Kidney (tissue), 14 donors: ENCODE results near the gene CCSER2. TPM values are rescaled to one million over a fixed set of nuclear protein-coding genes. Genes with fewer than 3 reads are reported as not detected.
A peak's percentile ranks its signal among the peaks of the same experiment; 100 is the strongest.

Source experiments
- DNase-seq, 5 donors: peaks; one replicate each; pipeline ENCODE4 v3.0.0-alpha.2; 2013 to 2020
- FAIRE-seq: peaks from 2 replicates; lab custom pipeline; 2012; peaks lifted over from hg19 to GRCh38; lab: Jason Lieb, UNC
- H3K27ac ChIP-seq, 2 donors: one replicate each; pipeline ENCODE4 v1.7.0; 2013; ENCODE audit warnings: low read depth in 2 of 2, low read length in 2 of 2, inconsistent platforms in 1 of 2
- H3K27me3 ChIP-seq: one replicate; pipeline ENCODE4 v1.7.1; 2013; ENCODE audit warnings: low read length, inconsistent platforms; ENCODE audit not compliant: control insufficient read depth, insufficient read depth
- H3K36me3 ChIP-seq, 3 donors: one replicate each; pipeline versions ENCODE4 v1.7.0 to v1.7.1; 2013; ENCODE audit warnings: low read length in 3 of 3, control low read depth in 1 of 3, inconsistent platforms in 1 of 3; ENCODE audit not compliant: insufficient read depth in 3 of 3, control insufficient read depth in 2 of 3
- H3K4me1 ChIP-seq, 3 donors: one replicate each; pipeline versions ENCODE4 v1.7.0 to v1.7.1; 2013; ENCODE audit warnings: low read length in 3 of 3, inconsistent platforms in 1 of 3, low read depth in 1 of 3; ENCODE audit not compliant: control insufficient read depth in 2 of 3, insufficient read depth in 2 of 3
- H3K4me3 ChIP-seq, 3 donors: one replicate each; pipeline versions ENCODE4 v1.7.0 to v1.8.1; 2013; ENCODE audit warnings: low read length in 3 of 3, control low read depth in 1 of 3, inconsistent platforms in 1 of 3
- H3K9ac ChIP-seq, 3 donors: one replicate each; pipeline versions ENCODE4 v1.7.0 to v1.7.1; 2013; ENCODE audit warnings: low read length in 3 of 3, control low read depth in 1 of 3, inconsistent platforms in 1 of 3
- H3K9me3 ChIP-seq, 3 donors: one replicate each; pipeline versions ENCODE4 v1.7.0 to v1.7.1; 2013; ENCODE audit warnings: low read length in 3 of 3, control low read depth in 1 of 3, inconsistent platforms in 1 of 3; ENCODE audit not compliant: control insufficient read depth in 2 of 3, insufficient read depth in 1 of 3
- intact Hi-C: fragments of 100-400 bp; cut with DNase I; formaldehyde crosslinking; loops from one replicate; pipeline ENCODE4 v1.11.1; 2022
- polyA plus RNA-seq: library from polyadenylated mRNA; stranded (reverse); fragments of 350-450 nt; fragmentation: Illumina TruSeq; extraction: RNeasy Lipid Tissue Mini Kit (QIAGEN cat#74804); gene quantifications from one replicate; pipeline ENCODE4 v1.2.3, GENCODE V29; 2014; ENCODE audit warnings: low read depth, low replicate concordance; ENCODE audit not compliant: insufficient read depth
- total RNA-seq: library from RNA; stranded (reverse); fragmentation: NEBNext Ultra II Directional; extraction: Animal tissue kit (Norgen Biotek cat#: 25700); gene quantifications from one replicate; pipeline ENCODE4 v1.2.1, GENCODE V29; 2021
- TF ChIP-seq, protein P1 (sequence below): IDR thresholded peaks from 3 replicates; pipeline ENCODE4 v1.5.1; 2012; ENCODE audit warnings: mild to moderate bottlenecking, moderate library complexity, borderline replicate concordance; ENCODE audit not compliant: insufficient read depth; ENCODE audit errors: extremely low read depth
- donor health status: control.
- donor health status: control.
- donor health status: control.
- donor health status: control.
- donor health status: control.
- donor health status: DM: yes; HTN: yes; CAD: no.
- donor health status: Normal renal cell carcinoma (clear cell type).

Gene CCSER2
- total and polyA plus RNA-seq, 2 donors from 2014 or later = 12.6 to 46.4 TPM

DNA sequence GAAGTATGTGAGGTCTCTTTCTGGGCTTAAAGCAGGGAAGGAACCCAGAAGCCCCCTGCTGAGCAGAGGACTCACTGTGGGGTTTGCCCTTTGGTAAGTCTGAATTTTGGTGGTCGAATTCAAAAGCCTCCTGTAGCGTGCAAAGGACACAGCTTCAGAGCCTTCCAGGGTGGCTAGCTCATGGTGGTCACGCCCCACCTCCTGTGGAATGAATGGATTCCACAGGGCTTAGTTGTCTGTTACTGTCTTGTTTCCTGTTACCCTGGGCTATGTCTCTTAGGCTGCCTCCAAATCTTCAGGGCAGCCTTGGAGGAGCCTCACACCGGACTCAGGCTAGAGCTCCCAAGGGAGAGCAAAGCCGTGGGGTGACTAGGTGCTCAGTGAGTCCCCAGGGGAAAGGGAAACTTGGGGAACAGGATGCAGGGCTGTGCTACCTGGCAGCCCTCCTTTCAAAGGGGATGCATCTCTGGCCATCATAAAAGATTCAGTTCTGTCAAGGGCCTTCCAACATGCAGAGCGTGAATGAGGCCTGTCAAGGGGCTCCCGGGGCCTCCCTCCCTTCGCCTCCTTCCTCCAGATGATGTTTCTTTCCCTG, 211.7 kb downstream of the CCSER2 start:
- no peak overlapping the region for H3K4me3 ChIP-seq
- TF ChIP-seq, protein P1, sequence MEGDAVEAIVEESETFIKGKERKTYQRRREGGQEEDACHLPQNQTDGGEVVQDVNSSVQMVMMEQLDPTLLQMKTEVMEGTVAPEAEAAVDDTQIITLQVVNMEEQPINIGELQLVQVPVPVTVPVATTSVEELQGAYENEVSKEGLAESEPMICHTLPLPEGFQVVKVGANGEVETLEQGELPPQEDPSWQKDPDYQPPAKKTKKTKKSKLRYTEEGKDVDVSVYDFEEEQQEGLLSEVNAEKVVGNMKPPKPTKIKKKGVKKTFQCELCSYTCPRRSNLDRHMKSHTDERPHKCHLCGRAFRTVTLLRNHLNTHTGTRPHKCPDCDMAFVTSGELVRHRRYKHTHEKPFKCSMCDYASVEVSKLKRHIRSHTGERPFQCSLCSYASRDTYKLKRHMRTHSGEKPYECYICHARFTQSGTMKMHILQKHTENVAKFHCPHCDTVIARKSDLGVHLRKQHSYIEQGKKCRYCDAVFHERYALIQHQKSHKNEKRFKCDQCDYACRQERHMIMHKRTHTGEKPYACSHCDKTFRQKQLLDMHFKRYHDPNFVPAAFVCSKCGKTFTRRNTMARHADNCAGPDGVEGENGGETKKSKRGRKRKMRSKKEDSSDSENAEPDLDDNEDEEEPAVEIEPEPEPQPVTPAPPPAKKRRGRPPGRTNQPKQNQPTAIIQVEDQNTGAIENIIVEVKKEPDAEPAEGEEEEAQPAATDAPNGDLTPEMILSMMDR = no peak
- FAIRE-seq (no peak), DNase-seq (no peak)
- H3K27ac ChIP-seq = no peak overlapping the region
- peaks cover 4% of the 10 kb centered on the region for H3K27me3 ChIP-seq
- H3K4me1 ChIP-seq = no peaks in the 10 kb centered on the region
- no peaks in the 10 kb centered on the region for H3K36me3 ChIP-seq
- no peaks in the 10 kb centered on the region for H3K9me3 ChIP-seq
- H3K9ac ChIP-seq = no peak overlapping the region
- intact Hi-C loops = loop anchor here (10.0 kb wide), 1 partner anchor 1835 kb away; no protein-coding TSS in a partner anchor

DNA sequence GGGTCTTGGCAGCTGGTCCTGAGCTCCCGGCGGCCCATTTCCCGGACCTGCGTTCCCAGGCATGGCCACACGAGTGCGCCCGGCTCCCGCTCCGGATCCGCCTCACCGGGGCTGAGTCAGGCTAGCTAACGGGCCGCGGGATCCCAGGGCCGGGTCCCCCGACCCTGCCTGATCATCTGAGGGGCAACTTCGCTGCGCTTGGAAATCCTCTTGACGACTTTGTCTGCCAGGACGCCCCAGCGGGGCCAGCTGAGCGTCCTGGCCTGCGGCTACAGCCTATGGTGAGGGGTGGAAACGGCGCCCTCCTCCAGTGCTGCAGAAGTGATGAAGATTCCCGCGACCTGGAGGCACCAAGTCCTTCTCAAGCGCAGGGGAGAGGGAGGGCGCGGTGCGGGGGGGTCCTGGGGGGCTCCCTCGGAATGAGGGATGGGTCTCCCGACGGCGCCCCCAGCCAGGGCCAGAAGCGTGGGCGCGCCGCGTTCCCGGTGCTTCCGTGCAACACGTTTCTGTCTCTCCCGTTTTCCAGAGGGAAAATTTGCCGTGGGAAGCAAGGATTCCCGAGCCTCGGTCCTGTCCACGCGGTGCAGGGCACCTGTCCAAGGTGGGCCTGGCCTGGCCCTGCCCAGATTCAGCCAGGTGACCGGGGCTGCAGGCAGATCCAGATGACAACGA, 212.4 kb downstream of the CCSER2 start:
- H3K4me1 ChIP-seq = no peaks in the 10 kb centered on the region
- peaks cover 4% of the 10 kb centered on the region for H3K27me3 ChIP-seq
- no peak overlapping the region for H3K9ac ChIP-seq
- no peak for FAIRE-seq
- H3K9me3 ChIP-seq = no peaks in the 10 kb centered on the region
- peak; percentile 41 to 84 (median 68) for DNase-seq
- intact Hi-C loops = loop anchor here (10.0 kb wide), 1 partner anchor 1834 kb away; no protein-coding TSS in a partner anchor
- TF ChIP-seq, protein P1 = peak; percentile 67
- H3K4me3 ChIP-seq = peak overlapping the region in 1 of 3 donors; percentile 43
- no peaks in the 10 kb centered on the region for H3K36me3 ChIP-seq
- no peak overlapping the region for H3K27ac ChIP-seq

GRCh38 chr10:84541289-84541637, 212.9 kb downstream of the CCSER2 start:
- H3K27me3 ChIP-seq = peaks cover 4% of the 10 kb centered on the region
- H3K4me1 ChIP-seq = no peaks in the 10 kb centered on the region
- intact Hi-C loops = loop anchor here (10.0 kb wide), 1 partner anchor 1834 kb away; no protein-coding TSS in a partner anchor
- FAIRE-seq = no peak
- H3K4me3 ChIP-seq = peak overlapping the region in 1 of 3 donors; percentile 43
- H3K9ac ChIP-seq = no peak overlapping the region
- H3K9me3 ChIP-seq = no peaks in the 10 kb centered on the region
- H3K27ac ChIP-seq = no peak overlapping the region
- peak in 2 of 5 donors; percentile 27 to 45 for DNase-seq
- TF ChIP-seq, protein P1 = no peak
- no peaks in the 10 kb centered on the region for H3K36me3 ChIP-seq
